Endothelial cell of hepatic sinusoid (primary cell): Measurements from ENCODE around the gene NFIC.
"Not testable (repeated sequence)": the region's sequence is repeated elsewhere in the genome, so short reads cannot be mapped to it uniquely, and the experiment has no call there.

Experiments
- in situ Hi-C: cut with HindIII; loops from 2 replicates; pipeline ENCODE4 v1.10.0; 2017; ENCODE audit warnings: low sequenced_read_pairs

Gene NFIC

DNA sequence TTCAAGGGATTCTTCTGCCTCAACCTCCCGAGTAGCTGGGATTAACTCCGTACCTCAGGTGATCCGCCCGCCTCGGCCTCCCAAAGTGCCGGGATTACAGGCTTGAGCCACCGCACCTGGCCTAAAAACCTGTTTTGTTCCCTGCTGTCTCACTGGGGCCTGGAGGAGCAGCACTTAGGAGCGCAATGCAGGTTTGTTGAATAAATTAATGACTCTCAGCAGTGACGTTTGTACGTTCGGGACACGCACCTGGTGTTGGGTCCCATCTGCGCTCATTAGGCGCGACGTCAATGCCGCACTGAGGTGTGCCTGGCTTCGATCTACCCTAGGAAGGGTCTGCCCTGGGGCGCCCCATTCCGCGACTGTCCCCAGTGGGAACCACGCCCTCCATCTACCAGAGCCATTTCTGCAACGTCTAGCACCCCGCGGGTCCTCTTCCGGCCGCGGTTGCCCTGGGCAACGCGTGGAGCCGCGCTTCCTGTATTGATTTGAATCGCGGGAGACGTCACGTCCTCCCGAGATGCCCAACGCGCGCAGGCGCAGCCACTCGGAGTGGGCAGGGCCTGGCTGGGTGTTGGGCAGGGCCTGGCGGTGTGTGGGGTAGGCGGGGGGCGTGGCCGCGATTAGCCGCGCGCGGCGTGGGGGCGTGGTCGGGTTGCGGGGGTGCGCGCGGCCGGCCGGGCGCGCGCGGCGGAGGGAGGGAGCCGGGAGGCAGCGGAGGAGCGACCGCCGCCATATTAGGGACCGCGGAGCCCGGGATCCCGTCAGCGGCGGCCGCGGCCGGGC is 139.4 kb downstream of the NFIC start, which contains the start of gene FZR1:
Gene FZR1, plus strand, starts transcription at position 714 of the 786 bp plus-strand sequence. CDS start 16,679 bp downstream, outside the sequence.
- in situ Hi-C loops = no loop called here

DNA sequence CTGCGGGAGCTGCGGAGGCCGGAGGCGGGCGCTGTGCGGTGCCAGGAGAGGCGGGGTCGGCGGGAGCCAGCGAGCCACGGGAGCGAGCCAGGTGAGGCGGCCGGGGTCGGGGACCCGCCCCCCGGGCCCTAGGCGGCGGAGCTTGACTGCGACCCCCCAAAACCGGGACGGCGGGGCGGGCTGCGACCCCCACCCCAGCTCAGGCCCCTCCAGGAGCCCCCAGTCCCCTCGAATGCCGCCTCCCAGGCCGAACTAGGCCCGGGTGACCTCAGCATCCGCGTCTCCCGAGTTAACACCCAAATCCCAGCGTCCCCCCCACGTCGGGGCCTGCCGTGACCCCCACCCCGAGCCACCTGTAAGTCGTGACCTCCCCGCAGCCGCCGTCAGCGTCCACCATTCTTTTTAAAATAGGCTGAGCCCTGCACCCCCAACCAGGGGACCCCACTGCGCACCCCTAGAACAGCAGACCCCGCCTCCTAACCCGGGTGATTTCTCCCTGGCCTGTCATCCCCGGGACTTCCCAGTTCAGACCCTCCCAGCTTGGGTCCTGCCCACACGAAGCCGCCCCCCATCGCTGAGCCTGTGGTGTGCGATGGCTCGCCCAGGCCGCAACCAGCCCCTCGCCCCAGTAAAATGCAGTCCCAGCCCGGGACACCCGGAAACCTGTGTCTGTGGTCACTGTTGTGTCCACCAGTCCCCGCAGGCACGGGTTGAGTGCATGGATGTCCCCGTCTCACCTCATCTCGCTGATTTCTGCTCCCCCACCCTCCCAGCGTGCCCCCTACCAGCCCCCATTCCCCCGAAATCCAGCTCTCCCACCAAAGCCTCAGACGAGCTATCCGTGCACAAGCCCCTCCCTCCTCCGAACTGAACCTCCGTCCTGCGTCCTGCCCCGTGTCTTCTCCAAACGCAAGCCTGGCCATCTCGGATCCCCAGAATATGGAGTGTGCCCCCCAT is 140.3 kb downstream of the NFIC start:
- in situ Hi-C loops = no loop called here

DNA sequence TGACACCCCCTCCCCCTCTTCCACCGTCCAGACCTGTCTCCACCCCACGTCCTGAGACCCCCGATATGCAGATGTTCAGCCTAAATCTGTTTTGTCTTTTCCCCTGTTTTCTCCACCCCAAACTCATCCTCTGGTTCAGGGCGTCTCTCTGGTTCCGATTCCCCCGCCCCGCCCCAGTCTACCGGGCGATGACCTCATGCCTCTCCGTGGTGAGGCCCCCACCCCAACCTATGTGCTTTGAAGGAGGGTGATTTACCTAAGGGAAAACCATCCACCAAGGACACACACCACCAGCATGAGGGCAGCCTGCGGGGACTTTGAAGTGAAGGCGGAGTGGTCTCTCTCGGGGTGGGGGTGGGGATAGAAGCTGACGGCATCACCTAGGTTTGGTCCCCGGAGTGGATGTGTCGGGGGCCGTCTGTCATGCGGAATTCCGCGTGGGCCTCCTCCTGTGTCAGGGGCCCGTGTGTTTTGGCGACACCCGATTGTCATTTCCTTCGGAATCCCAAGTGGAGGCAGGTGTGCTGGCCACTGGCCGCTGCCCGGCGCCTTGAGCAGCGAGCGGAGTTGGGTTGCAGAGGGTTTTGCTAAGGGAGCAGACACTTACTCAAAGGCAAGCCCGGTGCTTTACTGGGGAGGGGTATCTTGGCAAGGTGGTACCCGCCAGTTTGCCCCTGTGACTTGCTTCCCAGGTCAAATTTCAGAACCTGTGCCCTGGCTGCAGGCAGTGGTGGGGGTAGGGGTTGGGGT is 141.2 kb downstream of the NFIC start:
- in situ Hi-C loops = no loop called here

DNA sequence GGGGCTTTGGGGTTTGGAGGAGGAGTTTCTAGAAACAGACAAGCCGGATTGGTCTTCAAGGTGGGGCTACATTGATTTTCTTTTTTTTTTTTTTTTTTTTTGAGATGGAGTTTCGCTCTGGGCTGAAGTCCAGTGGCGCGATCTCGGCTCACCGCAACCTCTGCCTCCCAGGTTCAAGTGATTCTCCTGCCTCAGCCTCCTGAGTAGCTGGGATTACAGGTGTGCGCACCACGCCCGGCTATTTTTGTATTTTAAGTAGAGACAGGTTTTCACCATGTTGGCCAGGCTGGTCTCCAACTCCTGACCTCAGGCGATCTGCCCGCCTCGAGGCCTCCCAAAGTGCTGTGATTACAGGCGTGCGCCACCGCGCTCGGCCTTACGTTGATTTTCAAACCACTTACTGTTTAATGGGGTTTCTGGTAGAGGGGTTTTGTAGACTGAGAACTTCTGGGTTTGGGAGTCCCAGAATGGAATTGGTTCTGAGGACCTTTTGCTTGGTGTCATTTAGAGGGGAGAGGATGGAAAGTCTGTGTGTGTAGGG is 141.8 kb downstream of the NFIC start:
- in situ Hi-C loops = not testable (repeated sequence)

DNA sequence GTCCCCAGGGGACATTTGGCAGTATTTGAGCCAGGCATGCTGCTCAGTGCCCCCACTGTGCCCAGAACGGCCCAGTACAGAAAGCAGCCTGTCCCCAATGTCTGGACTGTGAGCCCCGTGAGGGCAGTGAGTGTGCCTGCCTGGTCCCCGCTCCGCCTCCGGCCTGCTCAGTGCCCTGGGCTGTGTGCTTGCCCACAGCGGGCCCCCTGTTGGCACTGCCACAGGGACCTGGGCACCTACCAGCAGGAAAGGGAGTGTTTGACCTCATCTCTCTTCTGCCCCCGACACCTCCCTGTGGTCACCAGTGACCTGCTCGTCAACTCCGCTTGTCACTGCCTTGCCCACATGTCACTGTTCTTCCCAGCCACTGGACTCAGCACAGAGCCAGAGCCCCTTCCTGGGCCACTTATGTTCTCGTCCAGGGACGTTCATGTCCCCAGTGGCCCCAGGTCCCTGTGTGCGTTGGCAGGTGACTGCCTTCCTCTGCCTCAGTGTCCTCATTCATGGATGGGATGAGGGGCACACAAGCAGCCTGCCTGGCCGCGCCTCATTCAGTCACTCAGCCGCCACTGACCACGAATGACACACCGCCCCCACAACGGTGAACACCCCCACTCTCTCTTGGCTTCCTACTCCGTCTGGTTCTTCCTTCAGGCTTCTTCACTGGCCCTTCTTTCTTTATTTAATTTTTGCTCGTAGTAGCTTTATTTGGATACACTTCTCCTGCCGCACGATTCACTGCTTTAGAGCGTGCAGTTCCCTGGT is 142.6 kb downstream of the NFIC start:
- in situ Hi-C loops = no loop called here

DNA sequence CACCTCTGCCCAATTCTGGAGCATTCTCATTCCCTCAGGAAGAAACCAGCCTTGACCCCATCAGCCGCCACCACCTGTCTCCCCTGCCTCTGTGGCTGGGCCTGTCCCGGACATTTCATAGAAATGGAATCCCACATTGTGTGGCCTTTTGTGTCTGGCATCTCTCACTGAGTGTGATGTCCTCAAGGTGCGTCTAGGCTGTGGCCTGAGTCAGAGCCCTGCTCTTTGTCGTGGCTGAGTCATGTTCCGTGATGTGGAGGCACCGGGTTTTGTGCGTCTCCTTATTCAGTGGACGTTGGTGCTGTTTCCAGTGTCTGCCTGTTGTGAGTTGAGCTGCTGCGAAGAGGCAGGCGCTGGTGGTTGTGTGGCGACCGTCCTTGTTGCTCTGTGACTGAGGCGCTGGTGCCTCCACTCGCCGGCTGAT is 143.2 kb downstream of the NFIC start:
- in situ Hi-C loops = no loop called here

DNA sequence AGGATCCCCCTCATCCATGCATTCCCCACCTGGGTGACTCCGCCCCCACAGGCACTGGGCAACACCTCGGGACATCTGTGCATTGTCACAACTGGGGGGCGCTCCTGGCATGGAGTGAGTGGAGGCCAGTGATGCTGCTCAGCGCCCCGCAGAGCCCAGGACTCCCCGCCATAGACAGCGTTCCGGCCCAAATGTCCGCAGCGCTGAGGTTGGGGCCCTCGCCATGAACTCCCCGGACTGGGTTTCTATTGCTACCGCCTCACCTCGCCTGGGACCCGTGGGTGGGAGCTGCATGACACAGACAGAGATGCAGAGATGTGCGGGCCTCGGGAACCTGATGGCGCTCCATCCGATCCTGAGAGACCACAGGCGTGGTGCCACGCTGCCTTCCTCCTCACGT is 144.3 kb downstream of the NFIC start:
- in situ Hi-C loops = no loop called here

DNA sequence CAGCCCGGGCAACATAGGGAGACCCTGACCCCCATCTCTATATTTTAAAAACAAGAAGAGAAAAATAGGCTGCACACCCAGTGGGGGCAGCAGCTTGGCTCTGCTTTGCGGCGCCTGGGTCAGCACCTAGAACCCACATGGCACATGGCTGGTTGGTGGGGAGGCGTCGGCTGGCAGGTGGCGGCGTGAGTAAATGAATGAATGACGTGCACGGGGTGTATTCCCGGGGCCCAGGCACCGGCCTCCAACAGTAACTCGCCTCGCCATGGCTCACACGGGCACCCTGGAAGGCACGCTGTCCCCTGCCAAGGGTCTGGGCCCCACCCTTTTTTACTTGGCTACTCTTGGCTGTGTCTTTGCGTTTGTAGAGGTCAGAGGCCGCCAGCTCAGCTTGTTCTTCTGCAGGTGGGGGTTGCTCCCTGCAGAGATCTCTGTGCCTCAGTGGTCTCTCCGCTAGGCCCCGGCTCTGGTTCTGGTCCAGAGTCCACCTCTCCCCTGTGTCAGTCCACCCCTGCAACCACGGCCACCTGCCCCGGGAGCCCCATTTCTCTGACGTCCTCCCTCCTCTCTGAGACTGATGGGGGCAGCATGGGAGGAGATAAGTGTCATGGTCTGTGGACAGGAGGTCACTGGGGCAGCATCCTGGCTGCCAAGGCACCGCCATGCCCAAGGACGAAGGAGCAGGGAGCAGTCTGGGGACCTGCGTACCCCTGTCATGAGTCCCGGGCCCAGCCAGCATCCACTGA is 145.3 kb downstream of the NFIC start:
- in situ Hi-C loops = no loop called here

DNA sequence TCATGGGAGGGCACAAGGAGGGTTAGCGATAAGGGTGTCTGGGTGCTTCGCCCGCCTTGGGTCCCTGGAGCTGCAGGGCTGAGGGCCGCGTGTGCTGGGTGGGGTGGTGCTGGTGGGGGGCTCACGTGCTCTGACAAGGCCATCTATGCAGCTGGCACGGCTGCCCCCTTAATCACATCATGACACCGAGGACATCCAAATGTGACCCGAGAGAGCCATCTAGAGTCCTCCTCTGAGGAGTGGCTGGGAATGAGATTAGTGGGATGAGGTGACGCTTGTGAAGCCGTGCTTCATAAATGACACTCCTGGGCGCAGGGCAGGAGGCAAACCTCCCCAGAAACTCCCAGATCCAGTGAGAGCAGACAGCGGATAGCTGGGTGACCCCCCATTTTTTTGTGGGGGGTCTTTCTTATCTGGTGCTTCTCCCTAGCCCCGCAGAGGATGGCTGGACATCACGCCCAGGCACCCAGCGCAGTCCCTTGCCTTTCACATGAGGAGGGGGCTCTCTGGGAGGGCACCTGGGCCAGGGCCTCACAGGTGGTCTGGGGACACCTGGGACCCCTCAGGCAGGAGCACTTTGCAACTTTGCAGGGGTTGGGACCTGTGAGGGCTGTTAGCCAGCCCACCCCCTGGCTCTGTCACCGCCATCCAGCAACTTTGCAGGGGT is 146.3 kb downstream of the NFIC start:
- in situ Hi-C loops = no loop called here

DNA sequence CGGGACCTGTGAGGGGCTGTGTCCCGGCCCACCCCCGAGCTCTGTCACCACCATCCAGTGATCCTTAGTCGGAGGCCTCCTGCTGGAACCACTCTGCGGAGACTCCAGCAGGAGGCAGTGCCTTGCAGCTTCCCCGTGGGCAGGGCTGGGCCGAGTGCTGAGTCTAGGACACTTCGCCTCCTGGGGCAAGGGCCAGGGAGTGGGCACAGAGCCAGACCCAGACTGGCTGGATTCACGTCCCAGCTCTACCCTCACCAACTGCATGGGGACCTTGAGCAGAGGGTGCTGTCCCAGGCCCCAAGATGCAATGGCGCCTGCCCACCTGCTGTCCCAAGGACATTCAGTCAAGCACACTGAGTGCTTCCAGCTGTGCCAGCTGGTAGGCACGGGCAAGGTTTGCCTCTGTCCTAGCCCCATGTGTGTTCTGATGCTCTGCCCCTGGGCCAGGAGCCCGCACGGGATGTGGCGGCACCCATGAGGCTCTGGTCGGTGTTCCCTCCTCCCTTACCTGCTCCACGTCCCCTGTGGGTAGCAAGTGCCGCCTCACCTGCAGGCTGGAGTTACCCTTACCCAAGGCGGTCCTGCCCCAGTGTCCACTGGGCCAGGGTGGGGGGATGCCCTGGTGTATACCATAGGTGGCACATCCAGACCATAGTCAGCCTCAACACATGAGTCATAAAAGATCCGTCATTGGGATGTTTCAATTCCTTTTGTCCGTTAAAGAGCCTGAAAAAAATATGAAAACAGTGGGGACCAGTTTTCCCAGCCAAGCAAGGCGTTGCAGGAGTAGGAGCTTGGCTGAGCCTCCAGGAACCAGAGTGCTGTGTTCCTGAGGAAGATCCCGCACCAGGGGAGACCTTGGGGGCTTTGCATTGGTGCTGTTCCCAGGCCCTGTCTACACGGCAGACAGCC is 147.1 kb downstream of the NFIC start:
- in situ Hi-C loops = no loop called here

DNA sequence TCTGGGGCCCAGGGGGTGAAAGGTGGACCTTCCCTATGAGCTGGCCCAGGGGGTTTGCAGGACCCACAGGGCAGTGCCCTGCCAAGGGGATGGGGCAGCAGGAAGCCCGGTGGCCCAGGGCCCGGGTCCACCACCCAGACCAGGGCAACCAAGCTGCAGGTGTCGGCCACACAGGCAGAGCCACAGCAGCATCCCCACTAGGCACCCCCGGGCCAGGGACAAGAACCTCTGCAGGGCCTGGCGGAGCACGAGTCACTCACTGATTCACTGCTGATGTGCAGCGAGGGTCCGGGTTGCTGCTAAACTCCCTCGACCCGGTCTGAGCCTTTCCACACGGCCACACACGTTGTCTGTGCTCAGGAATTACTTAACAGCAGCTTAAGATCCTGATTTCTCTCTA is 148.5 kb downstream of the NFIC start:
- in situ Hi-C loops = no loop called here

DNA sequence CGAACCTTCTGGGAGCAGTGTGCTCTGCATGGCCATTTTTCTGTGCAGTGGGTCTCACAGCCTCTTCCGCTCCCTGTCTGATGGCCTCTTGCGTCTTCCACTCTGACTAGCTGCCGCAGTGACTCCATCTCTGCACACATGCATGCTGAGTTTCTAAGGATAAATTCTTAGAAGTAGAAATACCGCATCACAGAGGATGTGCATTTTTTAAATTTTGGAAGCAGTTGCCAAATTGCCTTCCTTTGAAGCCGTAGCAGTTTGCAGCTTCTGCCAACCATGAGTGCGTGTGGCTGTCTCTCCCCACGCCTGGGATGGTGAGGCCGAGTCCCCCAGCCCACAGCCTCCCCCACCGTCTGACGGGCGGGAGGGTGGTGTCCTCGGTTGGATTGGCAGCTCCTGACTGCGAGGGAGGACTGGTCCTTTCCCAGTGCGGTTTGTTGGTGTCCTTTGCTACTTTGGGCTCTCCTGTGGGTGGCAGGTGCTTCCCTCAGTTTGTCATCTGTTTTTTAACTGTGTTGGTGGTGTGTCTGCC is 149.6 kb downstream of the NFIC start:
- in situ Hi-C loops = no loop called here

DNA sequence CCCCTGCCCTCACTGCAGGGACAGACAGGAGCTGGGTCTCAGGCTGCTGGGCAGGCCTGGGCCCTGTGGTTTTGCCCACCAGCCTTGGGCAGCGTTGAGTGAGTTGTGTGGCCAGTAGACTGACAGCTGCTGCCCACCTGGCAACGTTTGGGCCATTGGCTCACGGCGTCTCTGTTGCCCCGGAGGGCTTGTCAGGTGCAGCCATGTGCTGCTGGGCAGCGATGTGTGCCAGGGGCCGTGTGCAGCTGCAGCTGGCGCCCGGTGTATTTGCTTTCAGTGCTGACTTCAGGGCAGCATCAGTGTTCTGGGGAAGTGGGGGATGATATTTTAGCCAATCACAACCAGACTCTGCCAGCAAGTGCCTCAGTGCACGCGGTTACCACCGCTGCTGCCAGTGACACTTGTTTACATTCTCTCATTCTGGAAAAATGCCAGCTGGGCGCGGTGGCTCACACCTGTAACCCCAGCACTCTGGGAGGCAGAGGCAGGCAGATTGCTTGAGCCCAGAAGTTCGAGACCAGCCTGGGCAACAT is 150.4 kb downstream of the NFIC start:
- in situ Hi-C loops = no loop called here

DNA sequence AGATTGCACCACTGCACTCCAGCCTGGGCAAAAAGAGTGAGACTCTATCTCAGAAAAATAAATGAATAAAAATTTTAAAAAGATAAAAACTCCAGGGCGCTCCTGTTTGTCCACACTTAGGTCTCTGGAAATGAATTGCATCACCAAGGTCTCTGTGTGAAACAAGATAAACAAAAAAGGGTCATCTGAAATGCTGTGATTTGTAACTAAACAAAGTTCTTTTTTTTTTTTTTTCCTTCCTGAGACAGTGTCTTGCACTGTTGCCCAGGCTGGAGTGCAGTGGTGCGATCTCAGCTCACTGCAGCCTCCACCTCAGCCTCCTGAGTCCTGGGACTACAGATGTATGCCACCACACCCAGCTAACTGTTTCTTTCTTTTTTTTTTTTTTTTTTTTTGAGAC is 151.3 kb downstream of the NFIC start:
- in situ Hi-C loops = no loop called here

DNA sequence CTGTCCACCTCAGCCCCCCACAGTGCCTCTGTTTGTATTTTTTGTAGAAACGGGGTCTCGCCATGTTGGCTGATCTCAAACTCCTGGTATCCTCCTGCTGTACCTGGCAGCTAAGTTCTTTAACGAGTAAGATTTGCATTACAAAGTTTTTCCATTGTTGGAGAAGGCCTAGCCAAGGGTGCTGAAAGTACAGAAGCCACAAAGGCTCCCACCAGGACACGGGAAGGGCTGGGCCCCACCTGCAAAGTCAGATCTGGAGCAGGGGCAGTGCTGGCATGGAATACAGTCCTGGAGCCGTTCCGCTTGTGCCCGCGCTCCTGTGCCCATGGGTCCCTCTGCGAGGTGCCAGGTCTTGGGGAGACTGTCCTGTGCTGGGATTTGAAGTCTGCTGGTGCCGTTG is 151.9 kb downstream of the NFIC start:
- in situ Hi-C loops = no loop called here

DNA sequence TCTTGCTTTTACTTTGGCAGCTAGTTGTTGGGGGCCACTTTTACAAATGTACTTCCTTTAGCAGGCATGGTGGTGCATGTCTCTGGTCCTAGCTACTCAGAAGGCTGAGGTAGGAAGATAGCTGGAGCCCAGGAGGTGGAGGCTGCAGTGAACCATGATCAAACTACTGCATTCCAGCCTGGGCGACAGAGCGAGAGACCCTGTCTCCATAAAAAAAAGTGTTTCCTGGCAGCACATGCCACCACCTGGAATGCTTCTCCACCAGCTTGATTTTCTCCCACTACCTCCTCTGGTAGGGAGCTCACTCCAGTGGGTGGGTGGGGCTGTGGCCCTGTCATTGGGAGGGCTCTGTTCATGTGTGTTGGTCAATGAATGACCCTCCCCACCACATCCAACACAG is 152.3 kb downstream of the NFIC start:
- in situ Hi-C loops = no loop called here
